NT2/D1 (cell line): ENCODE measurements around the gene OPTN.

Source experiments
- SUZ12 ChIP-seq: IDR thresholded peaks from 2 replicates; pipeline ENCODE4 v1.6.1; 2011; ENCODE audit not compliant: insufficient read length, insufficient read depth; ENCODE audit errors: extremely low read depth
- YY1 ChIP-seq: IDR thresholded peaks from 2 replicates; pipeline ENCODE4 v1.6.1; 2011; ENCODE audit not compliant: insufficient read length, insufficient read depth
- ZNF274 ChIP-seq: IDR thresholded peaks from 2 replicates; pipeline ENCODE4 v1.6.1; 2011; ENCODE audit warnings: mild to moderate bottlenecking, low read depth, low read length

DNA sequence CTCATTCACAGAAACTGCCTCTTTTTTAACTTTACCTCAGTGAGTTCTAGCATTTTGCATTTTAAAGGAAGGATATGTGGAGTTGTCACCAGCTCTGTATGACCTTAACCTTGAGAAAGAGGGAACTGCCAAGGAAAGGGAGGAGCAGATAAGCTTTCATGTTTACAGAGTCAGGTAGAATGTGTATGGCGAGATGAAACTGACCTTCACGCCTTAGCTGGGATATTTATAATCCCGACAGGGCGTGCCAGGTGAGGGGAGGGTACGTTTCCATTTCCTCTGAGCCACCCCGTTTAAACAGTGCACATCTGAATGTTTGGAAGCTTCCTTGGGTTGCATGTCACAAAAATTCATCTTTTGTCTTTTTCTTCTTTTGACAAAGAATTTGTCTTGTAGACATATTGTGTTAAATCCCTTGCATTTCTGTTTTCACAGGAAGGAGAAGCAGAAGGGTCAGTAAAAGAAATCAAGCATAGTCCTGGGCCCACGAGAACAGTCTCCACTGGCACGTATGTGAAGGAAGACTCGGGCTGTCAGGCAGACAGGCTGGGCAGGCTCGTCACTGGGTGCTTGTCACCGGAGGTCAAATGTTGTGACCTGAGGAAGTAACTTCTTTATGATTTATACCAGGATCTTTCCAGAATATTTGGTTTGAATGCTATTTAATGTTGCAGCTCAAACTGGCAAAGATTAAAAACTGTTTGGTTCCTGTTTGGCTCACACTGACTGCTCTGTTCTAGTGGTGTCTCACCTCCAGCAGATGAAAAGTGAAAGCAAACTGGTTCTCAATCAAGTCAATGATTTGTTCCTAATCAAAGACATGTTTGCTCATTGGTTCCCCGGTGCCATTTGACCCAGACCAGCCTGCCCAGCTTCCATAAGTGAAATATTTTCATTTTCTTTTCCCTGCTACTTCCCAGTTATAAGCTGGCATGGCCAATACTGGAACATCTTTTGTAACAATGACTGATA lies 16.2 kb downstream of the OPTN start:
- TF ChIP-seq ZNF274 (no peak), YY1 (no peak), SUZ12 (no peak)
